ENCODE data around the gene C17orf50.

C17orf50 gene

DNA sequence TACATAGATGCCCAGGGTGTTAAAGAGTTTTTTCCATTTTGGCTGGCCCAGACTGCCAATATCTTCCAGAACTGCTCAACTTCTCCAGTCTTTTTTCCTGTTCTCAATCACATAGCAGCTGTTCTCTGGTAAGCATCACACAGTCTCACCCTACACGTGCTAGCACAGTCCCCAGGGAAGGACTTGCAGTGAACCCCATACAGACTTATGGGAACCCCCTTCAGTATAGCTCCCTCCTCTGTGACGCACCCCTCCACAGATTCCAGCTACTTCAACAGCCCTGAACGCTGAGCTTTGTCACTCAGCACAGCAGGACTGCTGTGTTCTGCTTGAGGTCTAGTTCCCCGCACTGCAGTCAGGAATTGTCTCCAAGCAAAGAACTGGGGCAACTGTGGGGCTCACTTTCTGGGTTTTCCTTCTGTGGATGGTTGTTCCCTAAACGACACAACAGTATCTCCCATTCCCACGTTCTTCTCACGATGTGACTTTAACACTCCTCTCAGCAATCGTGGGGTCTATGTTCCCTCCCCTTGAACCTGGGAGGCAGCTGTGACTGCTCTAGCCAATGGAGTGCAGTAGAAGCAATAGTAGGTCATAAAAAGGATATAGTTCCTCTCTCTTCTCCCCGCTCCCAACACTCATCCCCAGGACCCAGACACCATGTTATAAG is 31.1 kb downstream of the C17orf50 start:
- no peak for DNase-seq

DNA sequence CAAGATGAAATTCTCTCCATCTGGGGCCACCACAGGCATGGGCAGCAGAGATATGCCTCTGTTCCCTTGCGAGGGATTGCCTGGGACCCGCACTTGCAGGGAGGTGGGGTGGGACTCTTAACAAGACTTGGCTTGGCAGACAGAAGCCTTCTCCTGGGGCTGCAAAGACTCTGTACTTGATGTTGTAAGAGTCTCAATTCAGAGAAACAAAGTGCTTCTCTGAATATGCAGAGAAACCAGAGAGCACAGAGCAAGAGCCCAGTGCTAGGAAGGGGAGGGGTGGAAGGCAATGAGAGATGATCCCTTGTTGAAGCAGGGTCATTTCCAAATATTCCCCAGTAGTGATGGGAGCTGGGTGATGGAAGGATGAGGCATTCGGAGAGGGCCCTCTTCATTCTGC is 32.6 kb downstream of the C17orf50 start:
- DNase-seq, result no peak

DNA sequence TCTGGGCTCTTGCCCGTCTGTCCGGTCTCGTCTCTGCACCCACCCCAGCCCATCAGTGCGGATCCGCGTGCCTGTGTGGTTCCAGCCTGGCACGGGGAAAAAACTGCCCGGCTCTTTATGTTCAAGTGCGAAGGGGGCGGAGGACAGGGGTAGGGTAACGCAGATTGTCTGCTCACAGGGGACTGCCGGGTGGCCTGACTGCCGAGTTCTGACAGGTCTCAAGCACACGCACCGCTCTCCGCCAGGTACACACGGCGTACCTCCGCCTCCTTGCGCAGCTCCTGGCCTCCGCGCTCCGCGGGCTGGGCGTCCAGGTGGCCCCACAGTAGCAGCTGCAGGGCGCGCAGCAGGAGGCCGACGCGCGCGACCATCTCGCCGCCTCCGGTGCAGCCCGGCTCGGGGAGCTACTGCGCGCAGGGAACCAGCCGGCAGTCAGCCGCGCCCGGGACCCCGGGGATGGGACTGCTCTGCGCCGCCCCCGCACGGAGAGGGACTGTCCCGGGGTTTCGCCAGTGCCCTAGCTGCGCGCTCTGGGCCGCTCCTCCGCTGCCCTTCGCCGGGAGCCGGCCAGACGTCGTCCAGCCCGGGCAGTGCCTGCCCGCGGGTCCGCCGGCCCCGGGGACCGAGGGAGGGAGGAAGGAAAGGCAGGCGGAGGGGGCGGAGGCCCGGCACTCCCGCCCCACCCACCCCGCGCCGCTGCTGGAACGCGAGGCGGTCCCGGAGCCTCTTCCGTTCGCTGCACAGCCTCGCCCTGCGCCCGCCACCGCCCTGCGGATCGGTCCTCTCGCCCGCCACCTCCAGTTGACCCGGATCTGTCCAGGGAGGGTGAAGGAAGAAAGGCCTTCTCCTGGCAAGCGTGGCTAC is 34.6 kb downstream of the C17orf50 start, which contains the start of gene MMP28:
TSS of gene MMP28 (minus strand) at position 635 of the 864 bp plus-strand sequence. CDS start at position 371, 264 bp downstream.
- peak; percentile 20 to 53 for DNase-seq

DNA sequence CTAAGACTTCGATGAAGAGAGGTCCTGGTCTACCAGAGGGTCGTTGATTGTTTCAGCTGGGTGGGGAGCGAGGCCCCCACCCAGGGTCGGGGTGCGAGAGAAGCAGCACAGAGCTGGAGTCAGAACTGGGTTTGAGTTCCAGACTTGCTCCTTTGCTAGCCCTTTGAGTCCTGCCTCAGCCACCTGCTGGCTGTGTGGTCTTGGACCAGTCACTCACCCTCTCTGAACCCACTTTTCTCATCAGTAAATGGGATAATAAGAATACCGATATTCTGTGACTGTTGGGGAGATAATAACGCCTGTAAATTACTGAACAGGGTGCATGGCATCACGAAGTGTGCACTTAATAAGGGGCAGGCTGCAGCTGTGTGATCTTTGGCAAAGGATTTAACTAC is 35.2 kb downstream of the C17orf50 start:
- no peak for DNase-seq

DNA sequence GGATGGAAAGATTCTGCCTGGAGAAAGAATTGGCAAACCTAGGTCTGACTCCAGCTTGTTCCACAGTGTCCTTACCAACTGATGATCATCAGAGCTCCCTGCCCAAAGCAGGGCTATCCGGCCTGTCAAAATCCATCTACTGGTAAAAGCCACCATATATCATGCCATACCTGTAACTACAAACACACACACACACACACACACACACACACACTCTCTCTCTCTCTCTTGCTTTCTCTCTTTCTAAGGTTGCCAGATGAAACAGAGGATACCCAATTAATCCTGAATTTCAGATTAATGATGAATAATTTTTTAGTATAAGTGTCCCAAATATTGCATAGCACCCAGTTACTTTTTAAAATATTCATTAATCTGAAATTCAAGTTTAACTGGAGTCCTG is 36.3 kb downstream of the C17orf50 start:
- DNase-seq, result no peak

DNA sequence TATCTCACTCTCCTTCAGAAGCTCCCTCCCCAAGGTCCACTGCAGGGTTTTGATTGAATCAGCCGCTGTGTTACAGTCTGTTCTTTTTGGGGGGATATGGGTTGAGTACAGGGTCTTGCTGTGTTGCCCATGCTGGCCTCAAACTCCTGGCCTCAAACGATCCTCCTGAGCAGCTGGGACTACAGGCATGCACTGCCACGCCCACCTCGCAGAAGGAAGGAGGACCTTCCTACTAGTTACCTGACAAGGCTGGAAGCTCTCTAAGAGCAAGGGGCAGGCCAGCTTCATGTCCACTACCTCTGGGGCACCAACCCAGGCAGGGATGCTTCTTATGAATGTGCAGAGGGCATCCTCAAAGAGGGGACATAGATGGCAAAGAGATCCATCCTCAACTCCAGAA is 36.7 kb downstream of the C17orf50 start:
- DNase-seq, result no peak

DNA sequence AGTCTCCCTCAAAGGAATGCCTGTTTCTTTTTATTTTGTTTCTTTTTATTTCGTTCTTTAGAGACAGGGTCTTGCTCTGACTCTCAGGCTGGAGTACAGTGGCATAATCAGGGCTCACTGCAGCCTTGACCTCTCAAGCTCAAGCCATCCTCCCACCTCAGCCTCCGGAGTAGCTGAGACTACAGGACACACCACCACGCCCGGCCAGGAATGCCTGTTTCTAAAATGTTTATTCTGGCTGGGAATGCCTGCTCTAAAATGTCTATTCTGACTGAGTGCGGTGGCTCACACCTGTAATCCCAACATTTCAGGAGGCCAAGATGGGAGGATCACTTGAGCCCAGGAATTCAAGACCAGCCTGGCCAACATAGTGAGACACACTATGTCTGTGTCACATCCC is 37.2 kb downstream of the C17orf50 start:
- no peak for DNase-seq

DNA sequence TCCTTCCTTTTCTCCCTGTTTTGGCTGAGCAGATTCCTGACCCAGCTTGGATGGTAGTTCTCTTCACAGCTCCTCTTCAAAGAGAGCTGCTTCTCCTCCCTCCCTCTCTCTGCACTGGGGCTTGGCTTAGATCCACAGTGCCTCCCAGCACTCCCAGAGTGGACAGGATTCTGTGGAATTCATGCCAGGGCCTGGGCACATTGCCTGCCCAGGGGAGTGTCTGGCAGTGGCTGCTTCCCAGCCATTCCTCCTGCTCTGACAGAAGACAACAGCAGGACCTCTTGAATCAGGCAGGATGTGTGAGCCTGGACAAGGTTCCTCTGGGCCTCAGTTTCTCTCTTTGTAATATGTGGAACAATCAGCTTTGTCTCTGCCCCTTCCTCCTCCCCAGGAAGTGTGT is 39.3 kb downstream of the C17orf50 start:
- no peak for DNase-seq

DNA sequence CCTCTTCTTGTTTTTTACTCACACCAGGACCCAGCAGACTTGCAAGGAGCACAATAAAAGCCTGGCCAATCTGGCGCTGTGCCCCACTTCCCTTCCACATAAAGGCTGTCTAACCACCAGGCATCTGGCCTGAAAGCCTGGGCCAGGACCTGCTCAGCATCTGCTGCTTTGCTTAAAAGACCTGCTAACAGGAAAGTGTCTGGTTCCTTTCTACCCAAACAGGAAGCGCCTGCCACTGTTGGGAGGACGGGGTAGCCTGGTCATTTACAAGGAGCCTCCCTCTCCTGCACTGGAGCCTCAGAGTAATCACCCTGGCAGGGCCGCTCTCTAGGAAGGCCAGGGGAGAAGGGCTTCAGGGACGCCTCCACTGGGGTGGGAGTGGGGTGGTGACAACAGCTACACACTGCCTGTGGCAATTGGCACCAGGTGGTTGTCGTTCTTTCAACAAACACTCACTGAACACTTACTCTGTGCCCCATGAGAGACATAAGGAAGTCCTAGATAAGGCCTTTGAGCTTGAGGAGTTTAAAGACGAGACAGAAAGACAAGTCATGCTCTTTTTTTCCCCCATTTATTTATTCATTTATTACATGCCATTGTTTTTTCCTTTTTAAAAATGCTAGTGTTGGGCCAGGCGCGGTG is 41.0 kb downstream of the C17orf50 start:
- DNase-seq, result no peak

DNA sequence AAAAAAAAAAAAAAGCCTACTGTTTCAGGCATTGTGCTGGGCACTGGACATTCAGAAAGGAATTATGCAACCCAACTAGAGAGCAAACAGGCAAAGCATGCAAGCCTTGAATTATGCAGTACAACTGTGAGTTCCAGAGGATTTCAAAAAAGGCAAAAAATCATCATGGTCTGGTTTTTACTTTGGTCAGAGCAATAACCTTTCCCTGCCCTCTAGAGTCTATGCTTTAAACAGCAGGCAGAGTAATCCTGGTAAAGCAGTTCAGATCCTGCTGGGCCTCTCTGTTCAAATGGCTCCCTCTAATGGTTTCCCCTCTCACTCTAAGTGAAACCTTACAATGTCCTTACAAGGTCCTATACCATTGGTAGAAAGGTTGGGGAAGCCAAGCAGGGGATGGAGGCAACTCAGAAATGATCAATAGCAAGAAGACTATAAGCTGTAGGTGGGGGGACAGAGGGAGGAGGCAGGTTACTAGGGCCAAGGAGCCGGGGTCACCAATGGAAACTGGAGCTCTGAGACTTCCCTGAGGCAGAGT is 44.0 kb downstream of the C17orf50 start:
- peak in 1 of 2 experiments; percentile 29 for DNase-seq

DNA sequence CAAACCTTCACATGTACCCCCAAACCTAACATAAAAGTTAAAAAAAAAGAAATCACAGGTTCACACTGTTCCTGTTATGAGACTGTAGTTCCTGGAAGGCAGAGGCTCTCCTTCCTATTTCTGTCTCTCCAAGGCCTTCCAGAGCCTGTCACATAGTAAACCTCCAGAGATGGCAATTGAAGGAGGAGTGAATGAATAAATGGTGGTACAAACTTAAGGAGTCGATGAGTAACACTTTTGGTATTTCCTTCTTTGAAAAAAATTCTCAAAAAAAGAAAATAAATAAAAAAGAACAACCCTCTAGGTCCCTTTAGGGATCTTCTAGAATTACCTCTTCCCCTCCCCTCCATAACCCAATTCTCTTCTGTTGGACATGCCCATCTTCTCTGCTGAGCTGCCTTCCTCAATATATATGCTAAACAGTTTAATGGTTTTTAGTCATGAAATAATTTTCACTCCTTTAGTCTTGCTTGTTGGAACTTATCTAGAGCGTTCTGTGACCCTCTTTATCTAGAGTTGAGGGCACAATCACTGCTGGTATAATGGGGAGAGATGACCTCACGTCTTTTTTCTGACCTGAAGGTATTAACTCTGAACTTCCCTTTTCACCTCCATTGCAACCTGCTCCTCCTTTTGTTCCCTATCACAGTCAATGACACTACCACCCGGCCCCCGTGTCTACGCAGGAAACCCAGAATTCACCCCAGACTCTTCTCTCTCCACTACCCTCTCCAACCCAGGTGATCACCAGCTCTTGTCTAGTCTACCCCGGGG is 46.9 kb downstream of the C17orf50 start:
- no peak for DNase-seq

DNA sequence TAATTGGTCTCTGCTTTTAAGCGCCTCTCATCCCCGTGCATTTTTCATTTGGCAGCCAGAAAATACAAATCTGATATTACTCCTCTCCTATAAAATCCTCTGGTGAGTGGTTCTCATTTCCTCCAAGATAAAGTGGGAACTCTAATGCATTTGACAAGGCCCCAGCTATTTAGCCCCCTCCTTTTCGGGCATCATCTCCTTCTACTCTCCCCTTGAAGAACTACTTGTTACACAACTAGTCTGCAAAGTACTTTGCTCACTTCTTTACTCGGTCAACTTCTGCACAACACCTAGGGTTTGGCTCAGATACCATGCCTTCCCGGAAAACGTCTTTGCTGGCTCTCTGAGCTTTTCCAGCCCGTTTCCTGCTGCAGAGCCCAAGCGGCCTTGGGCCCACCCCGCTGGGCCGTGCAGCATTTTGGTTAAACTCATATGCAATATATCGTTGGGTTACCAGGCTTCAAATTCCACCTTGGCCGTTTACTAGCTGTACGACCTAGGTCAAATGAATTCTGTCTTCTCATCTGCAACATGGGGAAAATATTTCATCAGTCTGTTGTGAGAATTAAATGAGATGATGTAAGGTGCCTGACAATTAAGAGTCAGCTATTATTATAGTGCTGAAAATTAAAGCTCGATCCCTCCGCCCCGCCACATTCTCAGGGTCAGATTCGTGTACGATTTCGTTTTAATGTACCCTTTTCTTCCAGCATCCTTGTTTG is 47.7 kb downstream of the C17orf50 start:
- no peak for DNase-seq

DNA sequence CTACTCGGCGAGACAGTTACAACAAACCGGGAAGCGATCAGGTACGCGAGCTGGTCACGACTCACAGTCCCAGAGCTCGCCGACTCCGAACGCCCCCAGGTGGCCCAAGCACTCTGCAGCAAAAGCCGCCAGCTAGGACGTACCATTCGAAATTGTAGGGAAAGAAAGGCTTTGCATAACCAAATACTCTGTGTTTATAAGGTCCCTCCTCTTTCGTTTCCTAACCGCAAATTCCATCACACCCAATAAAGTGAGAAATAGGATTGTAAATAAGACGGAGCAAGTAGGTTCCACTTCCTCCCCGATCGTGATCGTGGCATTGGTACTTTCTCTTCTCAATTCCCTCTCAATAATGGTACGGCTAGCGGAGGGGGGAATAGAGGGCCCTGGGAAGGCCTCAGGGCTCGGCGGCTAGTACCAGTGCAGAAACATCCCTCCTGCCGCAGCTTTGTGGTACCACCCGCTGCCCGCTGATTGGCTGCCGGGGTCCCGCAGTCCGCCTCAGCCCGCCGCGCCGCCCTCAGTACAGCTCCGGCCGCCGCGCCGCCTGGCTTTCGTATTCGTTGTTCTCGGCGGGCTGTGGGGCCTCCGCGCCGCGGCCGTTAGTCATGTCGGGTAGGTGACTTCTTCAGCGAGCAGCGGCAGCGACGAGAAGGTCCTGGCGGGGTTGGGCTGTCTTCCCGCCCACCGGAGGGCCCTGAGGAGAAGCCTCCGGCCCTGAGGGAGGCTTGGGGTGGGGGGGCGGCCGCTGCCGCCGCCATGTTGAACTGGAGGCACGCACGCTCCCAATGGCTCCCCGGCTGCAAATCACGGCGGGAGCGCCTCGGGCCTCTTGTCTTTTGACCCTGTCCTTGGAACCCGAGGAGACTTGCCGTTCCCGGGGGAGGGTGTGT is 48.5 kb downstream of the C17orf50 start, which contains the start of gene TAF15:
TSS of gene TAF15 (plus strand) at position 523 of the 893 bp plus-strand sequence. CDS start at position 609, 86 bp downstream.
- DNase-seq, result peak; percentile 92 to 96

DNA sequence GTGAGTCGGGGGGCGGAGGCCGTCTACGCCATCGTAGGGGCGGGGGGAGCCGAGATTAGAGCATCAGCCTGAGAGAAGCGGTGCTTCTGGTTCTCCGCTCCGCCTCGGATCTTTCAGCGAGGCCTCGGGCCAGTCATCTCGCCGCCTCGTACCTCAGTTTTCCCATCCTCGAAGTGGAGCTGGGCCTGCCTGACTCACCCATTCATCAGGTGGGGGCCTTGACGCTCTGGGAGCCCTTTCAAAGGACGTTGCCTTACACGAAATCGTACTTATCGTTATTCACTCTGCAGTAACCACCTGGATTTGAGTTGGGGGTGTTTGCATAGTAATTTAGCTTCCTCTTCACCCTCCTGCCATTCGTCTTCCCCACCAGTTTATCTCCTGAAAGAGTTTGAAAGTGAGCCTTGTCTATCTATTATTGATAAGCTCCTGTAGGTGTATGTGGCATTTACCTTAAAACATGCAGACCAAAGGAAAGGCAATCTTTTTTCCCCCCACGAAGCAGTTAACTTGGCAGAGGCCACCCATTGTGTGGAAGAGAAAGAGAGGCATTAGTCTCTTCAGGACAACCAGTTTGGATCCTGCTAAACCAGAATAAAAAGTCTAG is 49.3 kb downstream of the C17orf50 start:
- peak in 1 of 2 experiments; percentile 53 for DNase-seq

DNA sequence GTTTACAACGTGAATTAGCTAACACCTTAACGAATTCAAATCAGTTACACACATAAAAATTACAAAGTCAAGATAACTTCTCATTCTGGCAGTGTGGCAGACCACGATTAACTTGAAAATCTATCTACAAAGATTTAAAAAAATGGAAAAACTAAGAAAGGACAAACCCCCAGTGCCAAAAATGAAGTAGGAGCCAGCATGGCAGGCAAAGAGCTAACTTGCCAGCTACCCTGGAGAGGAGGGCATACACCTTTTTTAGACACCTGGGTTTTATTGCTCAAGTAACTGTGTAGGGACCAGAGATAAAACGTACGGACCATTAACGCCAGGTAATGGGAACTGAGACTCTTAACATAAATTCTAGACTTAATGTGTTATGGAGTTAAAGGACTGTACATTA is 51.1 kb downstream of the C17orf50 start:
- DNase-seq, result no peak

DNA sequence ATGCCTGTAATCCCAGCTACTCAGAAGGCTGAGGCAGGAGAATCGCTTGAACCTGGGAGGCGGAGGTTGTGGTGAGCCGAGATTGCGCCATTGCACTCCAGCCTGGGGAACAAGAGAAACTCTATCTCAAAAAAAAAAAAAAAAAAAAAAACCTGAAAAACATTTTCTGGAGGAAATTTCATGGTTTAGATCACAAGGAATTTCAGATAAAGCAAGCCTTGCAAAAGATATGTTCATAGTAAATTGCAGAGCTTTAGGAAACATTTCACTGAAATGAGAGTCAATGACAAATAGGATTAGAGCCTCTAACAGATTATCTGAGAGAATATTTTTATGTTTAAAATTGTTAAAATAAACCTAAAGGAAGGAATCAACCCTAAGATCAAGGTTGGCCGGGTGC is 51.8 kb downstream of the C17orf50 start:
- DNase-seq, result no peak
